RWPE2 (cell line): ENCODE data around the gene MAP3K20.

Experiments used
- ATAC-seq: fragments of 200-7000 bp; cut with Tn5 transposase; 3 replicates; pipeline ENCODE4 v1.9.1; 2021; ENCODE audit warnings: low read depth
- DNase-seq: peaks from one replicate; pipeline ENCODE4 v3.0.0-alpha.2; 2020; ENCODE audit warnings: low spot score
- H3K27ac ChIP-seq: fragments of 450-650 bp; 2 replicates; pipeline ENCODE4 v1.5.1; 2017; ENCODE audit warnings: mild to moderate bottlenecking; ENCODE audit not compliant: poor library complexity, severe bottlenecking
- H3K27me3 ChIP-seq: fragments of 250-450 bp; sonication (Bioruptor Pico); 2 replicates; pipeline ENCODE4 v1.5.1; 2021; ENCODE audit warnings: mild to moderate bottlenecking, moderate library complexity; ENCODE audit not compliant: insufficient read depth, poor library complexity, severe bottlenecking
- H3K36me3 ChIP-seq: fragments of 250-450 bp; sonication (Bioruptor Pico); 2 replicates; pipeline ENCODE4 v1.5.1; 2020; ENCODE audit warnings: low read depth, mild to moderate bottlenecking, moderate library complexity
- H3K4me1 ChIP-seq: fragments of 250-450 bp; sonication (Bioruptor Pico); 2 replicates; pipeline ENCODE4 v1.5.1; 2021; ENCODE audit warnings: mild to moderate bottlenecking, moderate library complexity; ENCODE audit not compliant: insufficient read depth, poor library complexity, severe bottlenecking
- H3K4me3 ChIP-seq: fragments of 250-450 bp; sonication (Bioruptor Pico); 2 replicates; pipeline ENCODE4 v1.5.1; 2021; ENCODE audit warnings: mild to moderate bottlenecking, moderate library complexity; ENCODE audit not compliant: severe bottlenecking
- H3K9me3 ChIP-seq: fragments of 250-450 bp; sonication (Bioruptor Pico); 2 replicates; pipeline ENCODE4 v1.5.1; 2021; ENCODE audit warnings: mild to moderate bottlenecking, moderate library complexity; ENCODE audit not compliant: severe bottlenecking
- TF ChIP-seq, protein P1 (sequence below): fragments of 450-650 bp; IDR thresholded peaks from one replicate; pipeline ENCODE4 v1.5.1; 2017; ENCODE audit warnings: mild to moderate bottlenecking, moderate library complexity; ENCODE audit not compliant: poor library complexity, severe bottlenecking

The MAP3K20 gene

DNA sequence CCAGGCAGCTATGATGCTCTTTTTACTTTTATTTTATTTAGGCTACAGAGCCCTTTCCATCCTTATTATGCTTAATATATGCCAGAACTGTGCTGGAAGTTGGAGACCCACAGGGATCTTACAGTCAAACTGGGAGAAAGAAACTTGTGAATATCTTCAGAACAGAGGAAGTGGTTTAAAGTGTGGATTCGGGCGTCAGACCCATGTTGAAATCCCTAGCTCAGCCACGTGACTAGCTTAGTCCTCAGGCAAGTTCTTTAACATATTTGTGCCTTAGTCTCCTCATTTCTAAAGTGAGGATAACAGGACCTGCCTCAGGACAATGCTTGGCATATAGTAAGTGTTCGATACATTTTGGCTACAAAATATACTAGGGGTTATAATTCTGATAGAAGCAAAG is 59.1 kb downstream of the MAP3K20 start:
- peak overlapping the region; percentile 78 for H3K27ac ChIP-seq
- H3K9me3 ChIP-seq: no peaks in the 10 kb centered on the region
- TF ChIP-seq, protein P1, sequence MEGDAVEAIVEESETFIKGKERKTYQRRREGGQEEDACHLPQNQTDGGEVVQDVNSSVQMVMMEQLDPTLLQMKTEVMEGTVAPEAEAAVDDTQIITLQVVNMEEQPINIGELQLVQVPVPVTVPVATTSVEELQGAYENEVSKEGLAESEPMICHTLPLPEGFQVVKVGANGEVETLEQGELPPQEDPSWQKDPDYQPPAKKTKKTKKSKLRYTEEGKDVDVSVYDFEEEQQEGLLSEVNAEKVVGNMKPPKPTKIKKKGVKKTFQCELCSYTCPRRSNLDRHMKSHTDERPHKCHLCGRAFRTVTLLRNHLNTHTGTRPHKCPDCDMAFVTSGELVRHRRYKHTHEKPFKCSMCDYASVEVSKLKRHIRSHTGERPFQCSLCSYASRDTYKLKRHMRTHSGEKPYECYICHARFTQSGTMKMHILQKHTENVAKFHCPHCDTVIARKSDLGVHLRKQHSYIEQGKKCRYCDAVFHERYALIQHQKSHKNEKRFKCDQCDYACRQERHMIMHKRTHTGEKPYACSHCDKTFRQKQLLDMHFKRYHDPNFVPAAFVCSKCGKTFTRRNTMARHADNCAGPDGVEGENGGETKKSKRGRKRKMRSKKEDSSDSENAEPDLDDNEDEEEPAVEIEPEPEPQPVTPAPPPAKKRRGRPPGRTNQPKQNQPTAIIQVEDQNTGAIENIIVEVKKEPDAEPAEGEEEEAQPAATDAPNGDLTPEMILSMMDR: no peak
- H3K4me3 ChIP-seq: no peak overlapping the region
- ATAC-seq (peak; percentile 57), DNase-seq (no peak)
- peaks cover 54% of the 10 kb centered on the region for H3K4me1 ChIP-seq
- no peaks in the 10 kb centered on the region for H3K27me3 ChIP-seq
- 0 out of 2 replicates have a peak, but pooled peaks cover 5% of the 10 kb centered on the region for H3K36me3 ChIP-seq

DNA sequence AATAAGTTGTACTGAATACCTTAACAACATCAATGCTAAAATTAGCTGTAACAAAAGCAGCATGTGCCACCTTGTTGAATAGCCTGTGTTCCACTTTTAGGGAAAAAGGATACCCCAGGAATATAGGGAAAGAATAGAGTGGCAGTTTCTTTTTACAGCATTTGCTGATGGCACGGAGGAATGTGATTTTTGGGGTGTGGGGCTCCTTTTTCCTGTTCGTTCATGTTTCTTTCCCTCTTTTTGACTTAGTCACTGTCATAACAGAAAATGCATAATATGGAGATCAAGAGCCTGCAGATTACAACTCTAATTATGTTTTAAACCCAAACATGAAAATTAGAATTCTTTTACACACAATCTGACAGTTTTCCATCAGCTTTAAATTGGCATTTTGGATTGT is 60.4 kb downstream of the MAP3K20 start:
- Histone ChIP-seq H3K4me1 (peaks cover 40% of the 10 kb centered on the region), H3K27ac (peak overlapping the region; percentile 78), H3K9me3 (no peaks in the 10 kb centered on the region), H3K4me3 (no peak overlapping the region), H3K27me3 (no peaks in the 10 kb centered on the region), H3K36me3 (peaks cover 14% of the 10 kb centered on the region; the same call in 1 of the 2 replicates)
- ATAC-seq (peak; percentile 54), DNase-seq (no peak)
- TF ChIP-seq, protein P1: no peak

GRCh38 chr2:173136599-173136998 is 61.0 kb downstream of the MAP3K20 start:
- H3K4me3 ChIP-seq: no peak overlapping the region
- H3K4me1 ChIP-seq: peaks cover 38% of the 10 kb centered on the region
- peak overlapping the region; percentile 78 for H3K27ac ChIP-seq
- TF ChIP-seq, protein P1: no peak
- no peaks in the 10 kb centered on the region for H3K27me3 ChIP-seq
- H3K36me3 ChIP-seq: peaks cover 19% of the 10 kb centered on the region; the same call in 1 of the 2 replicates
- no peak for DNase-seq
- no peaks in the 10 kb centered on the region for H3K9me3 ChIP-seq
- ATAC-seq: 0 out of 3 replicates have a peak, but pooled peaks have one; percentile 15

- Histone ChIP-seq H3K4me3 (no peak overlapping the region), H3K27ac (peak overlapping the region; percentile 78), H3K27me3 (no peaks in the 10 kb centered on the region), H3K4me1 (peaks cover 38% of the 10 kb centered on the region), H3K9me3 (no peaks in the 10 kb centered on the region), H3K36me3 (peaks cover 20% of the 10 kb centered on the region)
- no peak for DNase-seq
- ATAC-seq: no peak
- TF ChIP-seq, protein P1: no peak
Measured at GRCh38 chr2:173137610-173138009, 62.0 kb downstream of the MAP3K20 start.

- no peak for ATAC-seq
- H3K27me3 ChIP-seq: no peaks in the 10 kb centered on the region
Measured at GRCh38 chr2:173138962-173139361, 63.3 kb downstream of the MAP3K20 start.

More at GRCh38 chr2:173138962-173139361, 63.3 kb downstream of the MAP3K20 start:
- Histone ChIP-seq H3K36me3 (peaks cover 31% of the 10 kb centered on the region), H3K9me3 (peaks cover 2% of the 10 kb centered on the region), H3K4me1 (peaks cover 38% of the 10 kb centered on the region), H3K27ac (no peak overlapping the region), H3K4me3 (no peak overlapping the region)
- DNase-seq: no peak
- TF ChIP-seq, protein P1: no peak
